Spleen (tissue), 13 donors: ENCODE measurements around the gene RAI2. TPM values are rescaled to one million over a fixed set of nuclear protein-coding genes. Genes with fewer than 3 reads are reported as not detected.

Experiments used
- DNase-seq: peaks from one replicate; pipeline ENCODE4 v3.0.0-alpha.2; 2020
- H3K27ac ChIP-seq, 8 donors: fragments of 200-600 bp; sonication (generic) in 7 of 8; 1 replicate in 4 of 8; 2 replicates in 4 of 8; pipeline versions ENCODE4 v1.5.0 to v1.8.0; 2016 to 2021; ENCODE audit warnings: inconsistent platforms in 4 of 8, mild to moderate bottlenecking in 4 of 8, moderate library complexity in 1 of 8
- H3K27me3 ChIP-seq, 7 donors: fragments of 200-600 bp; sonication (generic) in 6 of 7; replicated peaks in 1 of 7; 1 replicate in 4 of 7; 2 replicates in 3 of 7; pipeline versions ENCODE4 v1.5.0 to v1.8.0; 2016 to 2021; ENCODE audit warnings: inconsistent platforms in 3 of 7, mild to moderate bottlenecking in 1 of 7
- H3K36me3 ChIP-seq, 6 donors: fragments of 200-600 bp; sonication (generic) in 5 of 6; 1 replicate in 4 of 6; 2 replicates in 2 of 6; pipeline versions ENCODE4 v1.5.0 to v1.8.0; 2016 to 2021; ENCODE audit warnings: inconsistent platforms in 2 of 6
- H3K4me1 ChIP-seq, 6 donors: fragments of 200-600 bp; sonication (generic) in 5 of 6; 1 replicate in 3 of 6; 2 replicates in 3 of 6; pipeline versions ENCODE4 v1.5.0 to v1.8.0; 2016 to 2021; ENCODE audit warnings: inconsistent platforms in 3 of 6
- H3K4me3 ChIP-seq, 8 donors: fragments of 200-600 bp; sonication (generic) in 7 of 8; 1 replicate in 4 of 8; 2 replicates in 4 of 8; pipeline versions ENCODE4 v1.5.0 to v1.8.0; 2016 to 2021; ENCODE audit warnings: inconsistent platforms in 4 of 8, mild to moderate bottlenecking in 4 of 8, moderate library complexity in 2 of 8
- H3K9me3 ChIP-seq, 8 donors: fragments of 200-600 bp; sonication (generic) in 7 of 8; 1 replicate in 4 of 8; 2 replicates in 4 of 8; pipeline versions ENCODE4 v1.5.0 to v1.8.0; 2016 to 2021; ENCODE audit warnings: inconsistent platforms in 4 of 8
- POLR2A ChIP-seq, 3 donors: fragments of 450-650 bp; IDR thresholded peaks; one replicate each; pipeline ENCODE4 v1.5.1; 2017; ENCODE audit warnings: antibody characterized with exemption in 3 of 3, mild to moderate bottlenecking in 1 of 3
- POLR2AphosphoS5 ChIP-seq, 3 donors: sonication (generic); formaldehyde crosslinking; IDR thresholded peaks; one replicate each; pipeline ENCODE4 v1.5.1; 2017; ENCODE audit warnings: antibody characterized with exemption in 3 of 3
- WGBS, 5 donors: extraction: QIAGEN DNeasy Blood & Tissue Kit in 3 of 5; methylation state at CpG; one replicate each; pipeline versions ENCODE4 v1.1.5 to v1.1.7; 2013 to 2018; 5-methylcytosine and 5-hydroxymethylcytosine counted together
- intact Hi-C: fragments of 100-400 bp; cut with DNase I; formaldehyde crosslinking; loops from one replicate; pipeline ENCODE4 v1.15.0; 2023; ENCODE audit warnings: low total_unique reads
- long read RNA-seq, 2 donors: transcript quantifications; one replicate each; lab custom pipeline, GENCODE V29; 2026
- polyA plus RNA-seq, 3 donors: library from polyadenylated mRNA; stranded (reverse); fragments of 200-250 nt; gene quantifications; one replicate each; pipeline ENCODE4 v1.2.1, GENCODE V29; 2013
- total RNA-seq, 7 donors: library from RNA; depleted of rRNA in 3 of 7; stranded (reverse); fragments of >200 nt in 3 of 7; fragmentation: NEBNext Ultra II Directional in 4 of 7; extraction: Animal tissue kit (Norgen Biotek cat#: 25700) in 4 of 7; gene quantifications; one replicate each; pipeline versions ENCODE4 v1.1.0 to v1.2.1, GENCODE V29; 2016 to 2021
- TF ChIP-seq, protein P1 (sequence below), 11 experiments: fragments of 200-600 bp in 7 of 11; fragments of 450-650 bp in 4 of 11; sonication (generic) in 4 of 11; IDR thresholded peaks in 8 of 11; conservative IDR thresholded peaks in 3 of 11; 1 replicate in 7 of 11; 2 replicates in 4 of 11; pipeline versions ENCODE4 v1.4.0 to v1.8.0; 2016 to 2021; ENCODE audit warnings: antibody characterized with exemption in 11 of 11, inconsistent platforms in 4 of 11, mild to moderate bottlenecking in 1 of 11
- donor health status: healthy with polysubstance abuse.
- donor health status: DM: no; HTN: no; CAD: no; lungs with moderate emphysema.
- donor health status: DM: no; HTN: no; CAD: no.
- donor health status: Bipolar disorder and iron deficiency.
- donor health status: healthy.
- donor health status: DM: no; HTN: no; CAD: no.
- donor health status: DM: yes; HTN: yes; CAD: no.

RAI2 gene
- 1 to 10 TPM; 2.2 to 5.0 (median 3.9) TPM for total RNA-seq
- 1 to 10 TPM; 4.0 to 6.3 (median 4.2) TPM for polyA plus RNA-seq
- long read RNA-seq, donor 1 = 0 reads
- long read RNA-seq, donor 2, partial matches to known transcripts = 0 of 1 reads
- long read RNA-seq, donor 2, other reads (novel, unspliced or antisense) = 0 of 1 reads

DNA sequence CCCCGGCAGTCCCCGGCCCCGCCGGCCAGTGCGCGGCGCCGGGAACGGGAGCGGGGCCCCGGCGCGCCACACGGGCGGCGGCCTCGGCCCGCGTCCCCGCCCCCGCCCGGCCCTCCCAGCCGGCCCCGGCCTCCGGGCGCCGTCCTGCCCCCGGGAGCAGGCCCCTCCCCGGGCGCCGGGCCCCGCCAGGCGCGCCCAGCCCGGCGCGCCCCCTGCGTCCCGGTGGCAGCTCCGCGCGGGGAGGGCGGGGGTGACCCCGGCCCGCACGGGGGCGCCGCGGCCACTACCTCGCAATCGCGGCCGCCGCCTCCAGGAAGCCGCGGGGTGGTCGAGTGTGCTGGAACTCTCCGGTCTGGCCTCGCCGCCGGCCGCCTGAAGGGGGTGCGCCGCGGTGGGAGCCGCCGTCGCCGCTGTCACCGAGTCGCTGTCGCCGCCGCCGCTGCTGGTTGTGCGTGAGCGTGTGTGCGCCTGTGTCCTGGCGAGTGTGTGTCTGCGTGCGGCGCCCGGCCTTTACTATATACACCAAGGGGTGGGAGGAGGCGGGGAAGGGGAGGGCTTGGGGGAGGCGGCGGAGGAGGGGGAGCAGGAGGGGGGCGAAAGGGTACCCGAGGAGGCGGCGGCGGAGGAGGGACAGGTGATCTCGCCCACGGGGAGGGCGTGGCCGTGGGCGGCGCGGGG lies at the start of gene RAI2:
RAI2 (minus strand) TSS at position 488 of the 678 bp plus-strand sequence. CDS start 59,288 bp downstream, outside the sequence.
- WGBS, 5 donors = 0 to 53% (median 4%) methylated on average over 10 to 98 of the region's 98 CpGs
- intact Hi-C loops = no loop called here
- Histone ChIP-seq H3K9me3 (no peaks in the 10 kb centered on the region), H3K36me3 (no peaks in the 10 kb centered on the region), H3K4me3 (peak within 1 kb of the TSS; percentile 4 to 67 (median 36)), H3K27me3 (peaks cover 0 to 54% (median 16%) of the 10 kb centered on the region in 7 donors), H3K27ac (peak within 1 kb of the TSS in 2 of 8 donors; percentile 18 to 31), H3K4me1 (peaks cover 0 to 7% (median 2%) of the 10 kb centered on the region in 6 donors)
- no peak for DNase-seq
- TF ChIP-seq POLR2A (IDR thresholded peaks at IDR 0.05) (no peak), POLR2AphosphoS5 (IDR thresholded peaks at IDR 0.05) (peak in 2 of 3 donors; percentile 27 to 45)

DNA sequence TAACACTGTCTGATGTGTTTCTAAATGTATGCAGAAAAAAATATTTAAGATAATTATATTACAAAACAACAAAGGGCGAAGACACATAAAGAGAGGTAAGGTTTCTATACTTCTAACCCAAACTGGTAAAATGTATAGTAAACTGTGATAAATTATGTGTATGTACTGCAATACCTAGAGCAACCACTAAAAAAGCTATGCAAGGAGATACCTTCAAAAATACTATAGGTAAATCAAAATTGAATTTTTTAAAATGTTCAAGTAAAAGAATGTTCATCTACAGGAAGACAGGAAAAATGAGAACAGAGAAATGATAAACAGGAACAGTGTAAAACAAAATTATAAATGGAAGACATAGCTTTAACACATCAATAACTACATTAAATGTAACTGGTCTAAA lies 27.3 kb upstream of the RAI2 start:
- no peaks in the 10 kb centered on the region for H3K9me3 ChIP-seq
- no peak for TF ChIP-seq POLR2A (IDR thresholded peaks at IDR 0.05)
- no peak for TF ChIP-seq POLR2AphosphoS5 (IDR thresholded peaks at IDR 0.05)
- TF ChIP-seq, protein P1, sequence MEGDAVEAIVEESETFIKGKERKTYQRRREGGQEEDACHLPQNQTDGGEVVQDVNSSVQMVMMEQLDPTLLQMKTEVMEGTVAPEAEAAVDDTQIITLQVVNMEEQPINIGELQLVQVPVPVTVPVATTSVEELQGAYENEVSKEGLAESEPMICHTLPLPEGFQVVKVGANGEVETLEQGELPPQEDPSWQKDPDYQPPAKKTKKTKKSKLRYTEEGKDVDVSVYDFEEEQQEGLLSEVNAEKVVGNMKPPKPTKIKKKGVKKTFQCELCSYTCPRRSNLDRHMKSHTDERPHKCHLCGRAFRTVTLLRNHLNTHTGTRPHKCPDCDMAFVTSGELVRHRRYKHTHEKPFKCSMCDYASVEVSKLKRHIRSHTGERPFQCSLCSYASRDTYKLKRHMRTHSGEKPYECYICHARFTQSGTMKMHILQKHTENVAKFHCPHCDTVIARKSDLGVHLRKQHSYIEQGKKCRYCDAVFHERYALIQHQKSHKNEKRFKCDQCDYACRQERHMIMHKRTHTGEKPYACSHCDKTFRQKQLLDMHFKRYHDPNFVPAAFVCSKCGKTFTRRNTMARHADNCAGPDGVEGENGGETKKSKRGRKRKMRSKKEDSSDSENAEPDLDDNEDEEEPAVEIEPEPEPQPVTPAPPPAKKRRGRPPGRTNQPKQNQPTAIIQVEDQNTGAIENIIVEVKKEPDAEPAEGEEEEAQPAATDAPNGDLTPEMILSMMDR (IDR thresholded peaks at IDR 0.05 in 8 of 11, conservative IDR thresholded peaks at IDR 0.05 in 3 of 11) = no peak
- DNase-seq = no peak
- 75 to 96% (median 88%) methylated on average over 1 of the region's 1 CpG for WGBS, 5 donors
- no peaks in the 10 kb centered on the region for H3K4me1 ChIP-seq
- no peak overlapping the region for H3K4me3 ChIP-seq
- H3K36me3 ChIP-seq = no peaks in the 10 kb centered on the region
- no peak overlapping the region for H3K27ac ChIP-seq
- intact Hi-C loops = no loop called here
- H3K27me3 ChIP-seq = peaks cover 0 to 2% (median 0%) of the 10 kb centered on the region in 7 donors

DNA sequence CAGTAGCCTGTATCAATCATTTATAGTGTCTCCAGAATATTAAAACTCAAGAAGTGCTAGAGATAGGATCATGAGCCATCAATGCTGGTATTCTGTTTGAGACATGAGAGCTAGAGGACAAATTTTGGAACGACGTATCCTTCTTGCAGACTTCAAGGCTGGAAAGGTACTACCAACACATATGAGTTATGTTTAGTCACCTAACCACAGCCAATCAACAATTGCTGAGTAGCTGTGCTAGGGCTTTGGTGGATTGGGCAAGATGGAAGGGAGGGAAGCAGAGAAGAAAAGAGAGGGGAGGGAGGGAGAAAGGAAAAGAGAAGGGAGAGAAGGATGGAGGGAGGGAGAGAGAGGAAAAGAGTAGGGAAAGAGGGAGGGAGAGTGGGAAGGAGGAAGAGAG lies 21.6 kb upstream of the RAI2 start:
- intact Hi-C loops = no loop called here
- WGBS, 5 donors = 81 to 94% (median 83%) methylated on average over 2 of the region's 2 CpGs

DNA sequence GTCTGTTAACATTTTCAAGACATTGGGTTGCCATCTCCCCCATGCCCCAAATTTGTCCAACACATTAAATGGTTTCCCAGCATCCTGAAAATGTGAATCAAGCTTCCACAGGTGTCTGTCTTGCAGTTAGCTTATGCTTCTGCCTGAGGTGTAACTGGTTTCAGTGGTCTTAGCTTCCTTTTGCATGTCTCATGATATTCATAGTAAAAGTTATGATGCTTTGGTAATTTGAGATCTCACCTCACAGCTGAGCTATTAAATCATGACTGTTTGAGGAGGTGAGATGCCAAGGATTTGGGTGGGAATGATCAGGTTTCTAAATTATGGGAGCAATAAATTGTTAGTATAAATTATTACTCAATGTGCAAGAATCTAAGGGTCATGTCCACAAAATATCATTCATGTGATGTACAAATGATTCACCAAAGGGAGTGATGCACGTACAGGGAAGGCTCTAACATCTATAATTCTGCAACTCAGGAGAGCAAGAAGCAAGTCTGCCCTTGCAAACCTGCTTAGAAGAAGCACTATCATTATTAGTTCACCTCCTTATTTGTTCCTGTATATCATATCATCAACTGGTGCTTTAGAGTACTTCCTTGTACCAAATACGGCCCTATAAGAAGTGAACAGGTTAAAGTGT lies 17.1 kb upstream of the RAI2 start:
- 49 to 80% (median 68%) methylated on average over 2 of the region's 2 CpGs for WGBS, 5 donors

More for the DNA sequence above, 21.6 kb upstream of the RAI2 start:
- Histone ChIP-seq H3K9me3 (no peaks in the 10 kb centered on the region), H3K27ac (no peak overlapping the region), H3K4me1 (no peaks in the 10 kb centered on the region), H3K27me3 (peaks cover 0 to 13% (median 0%) of the 10 kb centered on the region in 7 donors), H3K4me3 (no peak overlapping the region), H3K36me3 (no peaks in the 10 kb centered on the region)
- DNase-seq = no peak
- TF ChIP-seq POLR2AphosphoS5 (IDR thresholded peaks at IDR 0.05) (no peak), POLR2A (IDR thresholded peaks at IDR 0.05) (no peak)
- TF ChIP-seq, protein P1 (IDR thresholded peaks at IDR 0.05 in 8 of 11, conservative IDR thresholded peaks at IDR 0.05 in 3 of 11) = no peak

More for the DNA sequence above, 17.1 kb upstream of the RAI2 start:
- TF ChIP-seq, protein P1 (IDR thresholded peaks at IDR 0.05 in 8 of 11, conservative IDR thresholded peaks at IDR 0.05 in 3 of 11) = no peak
- TF ChIP-seq POLR2A (IDR thresholded peaks at IDR 0.05) (no peak), POLR2AphosphoS5 (IDR thresholded peaks at IDR 0.05) (no peak)
- Histone ChIP-seq H3K27me3 (peaks cover 0 to 18% (median 0%) of the 10 kb centered on the region in 7 donors), H3K9me3 (peaks cover 0 to 6% (median 0%) of the 10 kb centered on the region in 8 donors), H3K4me1 (no peaks in the 10 kb centered on the region), H3K27ac (no peak overlapping the region), H3K36me3 (no peaks in the 10 kb centered on the region), H3K4me3 (no peak overlapping the region)
- DNase-seq = no peak
- intact Hi-C loops = no loop called here
